Measurements from ENCODE around the gene DNMT3B.
"Not testable (repeated sequence)": the region's sequence is repeated elsewhere in the genome, so short reads cannot be mapped to it uniquely, and the experiment has no call there.

DNMT3B gene

DNA sequence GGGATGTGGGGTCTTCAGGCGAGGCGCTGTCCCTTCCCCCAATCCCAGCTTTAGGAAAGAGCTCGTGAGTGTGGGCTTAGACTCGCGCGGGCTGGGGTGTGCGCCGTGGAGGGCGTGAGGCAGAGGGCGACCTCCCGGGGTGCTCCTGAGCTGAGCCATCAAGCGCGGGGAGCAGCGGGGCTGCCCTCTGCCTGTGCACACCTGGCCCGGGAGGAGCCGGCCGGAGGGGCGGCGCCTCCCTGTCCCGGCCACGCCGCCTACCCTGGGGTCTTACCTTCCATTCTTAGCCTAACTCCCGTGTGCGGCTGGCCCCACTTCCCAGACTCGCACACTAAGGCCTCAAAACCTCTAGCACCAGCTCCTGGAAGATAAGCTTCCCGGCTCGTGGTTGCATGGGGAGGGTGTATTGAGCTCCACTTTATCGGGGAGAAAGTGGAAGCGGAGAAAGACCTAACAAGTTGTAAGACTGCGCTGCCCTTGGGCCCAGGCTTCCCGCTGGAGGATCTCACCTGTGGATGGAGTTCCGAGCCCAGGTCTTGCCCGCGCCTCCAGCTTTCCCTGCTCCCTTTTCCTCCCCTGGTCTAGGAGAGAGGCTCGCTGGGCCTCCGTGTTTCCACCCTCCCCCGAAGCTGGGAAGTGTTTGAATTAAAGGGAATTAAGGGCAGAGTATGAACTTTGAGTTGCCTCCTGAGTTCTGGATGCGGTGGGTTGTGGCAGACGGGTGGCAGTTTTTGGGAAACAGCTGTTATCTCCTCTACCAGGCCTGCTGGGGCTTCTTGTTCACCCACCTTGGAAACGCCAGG, 1.2 kb downstream of the DNMT3B start:
- DNase-seq (ENCODE audit: low spot score) = no peak

DNA sequence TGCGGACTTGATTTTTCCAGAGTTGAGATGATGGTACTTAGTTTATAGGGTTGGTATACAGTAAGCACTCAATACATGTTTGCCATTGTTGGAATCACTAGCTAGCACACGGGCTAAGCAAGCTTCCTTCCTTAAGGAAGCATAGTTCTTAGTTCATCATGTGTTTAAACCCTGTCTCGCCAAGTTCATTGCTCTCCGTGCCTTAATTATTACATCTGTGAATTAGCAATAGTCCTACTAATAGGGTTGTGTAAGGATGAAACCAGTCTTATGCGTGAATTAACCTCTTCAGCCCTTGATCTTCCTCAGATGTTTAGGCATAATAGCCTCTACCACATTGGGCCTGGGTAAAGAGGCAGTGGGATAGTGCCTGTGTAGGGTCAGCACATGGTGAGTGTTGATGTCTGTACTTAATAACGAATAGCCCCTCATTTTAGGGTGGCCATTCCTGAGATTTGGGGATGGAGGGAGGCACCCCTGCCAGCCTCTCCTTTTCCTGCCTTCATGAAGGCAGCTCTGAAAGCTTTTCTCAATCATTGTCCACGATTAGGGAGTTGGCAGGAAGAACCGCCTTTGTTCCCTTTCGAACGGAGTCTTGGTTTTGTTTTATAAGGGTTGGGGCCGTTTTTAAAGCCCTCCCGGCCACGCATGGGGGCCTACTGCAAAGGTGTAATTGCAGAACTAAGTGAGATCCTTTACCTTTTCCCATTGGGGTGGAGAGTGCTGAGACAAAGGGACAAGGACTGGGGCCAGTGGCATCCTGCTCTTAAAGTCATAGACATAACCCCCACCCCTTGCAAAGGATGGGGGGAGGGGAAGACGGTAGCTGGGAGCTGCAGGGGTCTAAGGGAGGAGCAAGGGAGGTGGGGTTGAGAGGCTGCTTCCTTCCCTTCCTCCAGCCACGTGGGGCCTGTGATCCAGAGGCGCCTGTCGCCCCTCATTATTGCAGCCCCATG, 2.1 kb downstream of the DNMT3B start:
- no peak for DNase-seq (ENCODE audit: low spot score)

DNA sequence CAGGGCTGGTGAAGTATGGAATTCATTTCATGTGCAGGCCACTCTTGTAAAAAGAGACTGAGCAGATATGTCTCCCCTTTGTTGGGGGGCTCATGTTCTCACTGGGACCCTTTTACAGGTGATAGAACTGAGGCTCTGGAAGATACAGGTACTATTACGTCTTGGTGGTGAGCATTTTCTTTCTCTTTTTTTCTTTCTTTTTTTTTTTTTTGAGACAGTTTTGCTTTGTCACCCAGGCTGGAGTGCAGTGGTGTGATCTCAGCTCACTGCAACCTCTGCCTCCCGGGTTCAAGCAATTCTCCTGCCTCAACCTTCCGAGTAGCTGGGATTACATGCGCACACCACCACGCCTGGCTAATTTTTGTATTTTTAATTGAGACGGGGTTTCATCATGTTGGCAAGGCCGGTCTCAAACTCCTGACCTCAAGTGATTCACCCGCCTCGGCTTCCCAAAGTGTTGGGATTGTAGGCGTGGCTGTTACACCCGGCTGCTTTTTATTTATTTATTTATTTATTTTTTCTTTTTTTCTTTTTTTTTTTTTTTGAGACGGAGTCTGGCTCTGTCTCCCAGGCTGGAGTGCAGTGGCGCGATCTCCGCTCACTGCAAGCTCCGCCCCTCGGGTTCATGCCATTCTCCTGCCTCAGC, 3.2 kb downstream of the DNMT3B start:
- DNase-seq (ENCODE audit: low spot score) = not testable (repeated sequence)

DNA sequence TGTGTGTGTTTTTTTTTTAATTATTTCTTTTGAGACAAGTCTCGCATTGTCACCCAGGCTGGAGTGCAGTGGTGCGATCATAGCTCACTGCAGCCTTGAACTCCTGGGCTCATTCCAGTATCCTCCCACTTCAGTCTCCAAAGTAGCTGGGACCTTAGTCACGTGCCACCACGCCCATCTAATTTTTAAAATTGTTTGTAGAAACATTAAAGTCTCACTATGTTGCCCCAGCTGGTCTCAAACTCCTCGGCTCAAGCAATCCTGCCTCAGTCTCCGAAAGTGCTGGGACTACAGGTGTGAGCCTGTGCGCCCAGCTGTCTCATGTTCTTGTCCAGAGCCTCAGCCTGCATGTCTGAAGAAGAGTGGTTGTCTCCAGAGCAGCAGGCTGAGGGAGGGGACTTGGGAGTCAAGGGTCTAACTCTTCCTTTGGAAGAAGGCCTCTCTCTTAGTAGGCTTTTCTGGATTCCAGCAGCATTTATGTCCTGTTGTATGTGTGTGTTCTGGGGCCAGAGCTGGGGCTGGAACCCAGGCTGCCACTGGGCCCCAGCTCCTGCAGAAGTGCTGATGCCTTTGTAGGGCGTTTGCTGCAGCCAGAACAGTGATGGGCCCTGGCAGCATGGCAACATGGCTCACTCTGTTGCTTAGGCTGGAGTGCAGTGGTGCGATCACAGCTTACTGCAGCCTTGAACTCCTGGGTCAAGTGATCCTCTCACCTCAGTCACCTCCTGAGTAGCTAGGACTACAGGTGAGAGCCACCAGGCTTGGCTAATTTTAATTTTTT, 5.4 kb downstream of the DNMT3B start:
- DNase-seq (ENCODE audit: low spot score) = no peak

DNA sequence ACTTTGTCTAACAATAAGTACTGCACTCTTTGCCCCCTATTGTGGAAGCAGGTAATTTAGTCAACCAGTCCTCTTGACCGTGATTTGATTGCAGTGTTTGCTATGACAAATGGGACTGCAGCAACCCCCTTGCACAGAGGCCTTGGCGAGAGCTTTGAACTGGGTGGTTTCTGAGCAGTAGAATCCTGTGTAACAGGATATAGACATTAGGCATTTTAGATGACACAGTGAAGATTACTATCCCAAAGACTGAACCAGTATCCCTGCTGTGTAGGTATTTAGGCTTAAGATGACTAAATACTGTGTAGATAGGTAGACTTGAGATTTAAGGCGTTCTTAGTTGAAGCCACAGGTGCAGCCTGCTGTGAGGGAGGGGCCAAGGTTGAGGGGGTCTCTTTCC, 9.9 kb downstream of the DNMT3B start:
- no peak for DNase-seq (ENCODE audit: low spot score)

DNA sequence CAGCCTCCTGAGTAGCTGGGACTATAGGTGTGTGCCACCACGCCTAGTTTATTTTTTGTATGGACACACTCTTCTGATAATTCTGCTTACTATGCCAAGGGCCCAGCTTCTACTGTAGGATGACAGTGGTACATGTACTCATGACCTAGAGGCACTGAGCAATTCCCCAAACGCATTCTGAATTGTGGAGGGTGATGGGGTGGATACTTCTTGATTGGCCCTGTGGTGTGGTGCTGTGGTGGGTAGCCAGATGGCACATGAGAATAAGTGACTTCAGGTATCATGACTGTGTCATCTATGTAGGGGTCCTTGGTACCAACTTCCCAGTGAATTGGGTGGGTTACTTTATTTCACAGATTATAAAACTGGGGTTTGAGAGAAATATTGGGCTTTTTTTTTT, 11.0 kb downstream of the DNMT3B start:
- no peak for DNase-seq (ENCODE audit: low spot score)

DNA sequence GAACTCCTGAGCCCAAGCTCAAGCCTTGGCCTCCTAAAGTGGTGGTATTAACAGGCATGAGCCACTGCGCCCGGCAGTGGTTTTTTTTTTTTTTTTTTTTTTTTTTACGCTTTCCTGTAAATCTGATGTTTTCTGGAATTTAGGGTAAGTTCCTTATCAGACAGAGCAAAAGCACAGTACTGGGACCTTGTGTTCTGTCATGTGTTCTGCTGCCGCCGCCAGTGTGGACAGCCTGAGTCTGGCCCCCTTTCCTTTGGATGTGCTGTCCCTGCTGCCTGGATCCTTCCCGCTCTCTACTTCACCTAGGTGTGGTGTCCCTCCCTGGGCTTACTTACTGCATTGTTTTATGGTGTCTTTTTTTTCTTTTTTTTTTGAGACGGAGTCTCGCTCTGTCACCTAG, 11.7 kb downstream of the DNMT3B start:
- no peak for DNase-seq (ENCODE audit: low spot score)

DNA sequence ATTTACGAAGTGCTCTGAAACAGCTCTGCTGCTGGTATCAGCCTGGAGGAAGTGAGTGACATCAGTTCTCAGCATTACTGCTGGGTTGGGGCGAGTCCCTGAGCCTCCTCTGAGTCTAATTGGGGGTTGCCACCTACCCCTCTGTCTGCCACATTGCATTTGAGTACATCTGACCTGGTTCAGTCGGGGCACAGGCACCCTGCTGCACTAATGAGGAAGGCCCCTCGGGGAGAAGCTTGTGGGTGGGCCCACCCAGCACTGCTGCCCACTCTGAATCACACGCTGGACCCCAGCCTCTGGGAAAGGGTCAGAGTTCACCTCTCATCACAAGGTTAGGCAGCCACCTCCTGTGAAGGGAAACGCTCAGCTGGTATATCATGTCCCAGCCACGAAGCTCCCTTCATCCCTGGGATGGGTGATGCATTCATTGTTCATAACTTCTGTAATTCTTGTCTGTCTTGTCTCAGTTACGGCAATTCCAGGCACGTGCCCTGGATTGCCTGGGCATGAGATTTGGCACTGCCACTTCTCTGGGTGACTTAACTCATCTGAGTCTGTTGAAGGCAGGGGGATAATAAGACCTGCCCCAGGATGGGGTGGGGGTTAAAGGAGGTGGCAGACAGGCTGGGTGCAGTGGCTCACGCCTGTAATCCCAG, 13.3 kb downstream of the DNMT3B start:
- DNase-seq (ENCODE audit: low spot score) = no peak

DNA sequence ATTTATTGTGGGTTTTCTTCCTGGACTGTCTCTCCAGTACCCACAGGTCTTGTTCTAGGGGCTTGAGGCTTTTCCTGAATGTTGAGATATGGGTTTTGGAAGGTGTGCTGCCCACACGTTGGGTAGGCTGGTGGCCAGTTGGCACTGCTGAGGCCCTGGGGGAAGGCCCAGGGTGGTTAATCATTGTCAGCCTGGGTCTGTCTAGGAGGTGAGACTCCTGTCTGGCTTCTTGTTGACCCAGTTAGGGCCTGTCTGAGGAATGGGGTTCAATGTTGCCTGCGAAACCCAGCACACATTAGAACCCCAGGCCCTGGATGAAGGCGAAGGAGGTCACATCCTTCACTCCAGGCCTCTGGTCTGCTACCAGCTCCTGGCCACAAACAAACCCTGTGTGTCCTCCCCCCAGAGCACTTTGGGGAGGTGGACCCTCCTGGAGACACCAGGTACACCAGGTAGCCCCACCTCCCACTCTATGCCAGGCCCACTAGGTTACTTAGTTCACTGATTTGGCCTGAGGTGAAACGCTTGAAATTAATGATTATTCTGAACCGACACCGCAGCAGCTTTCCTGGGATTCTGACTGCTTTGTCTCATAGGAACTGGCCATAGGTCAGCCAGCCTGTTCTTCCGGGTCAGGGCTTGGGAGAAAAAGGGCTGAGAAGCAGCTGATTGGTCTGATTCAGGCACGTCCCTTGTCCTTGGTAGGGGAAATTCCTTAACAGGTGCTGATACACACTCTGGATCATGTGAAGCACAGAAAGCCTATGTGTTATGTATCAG, 15.2 kb downstream of the DNMT3B start:
- no peak for DNase-seq (ENCODE audit: low spot score)

DNA sequence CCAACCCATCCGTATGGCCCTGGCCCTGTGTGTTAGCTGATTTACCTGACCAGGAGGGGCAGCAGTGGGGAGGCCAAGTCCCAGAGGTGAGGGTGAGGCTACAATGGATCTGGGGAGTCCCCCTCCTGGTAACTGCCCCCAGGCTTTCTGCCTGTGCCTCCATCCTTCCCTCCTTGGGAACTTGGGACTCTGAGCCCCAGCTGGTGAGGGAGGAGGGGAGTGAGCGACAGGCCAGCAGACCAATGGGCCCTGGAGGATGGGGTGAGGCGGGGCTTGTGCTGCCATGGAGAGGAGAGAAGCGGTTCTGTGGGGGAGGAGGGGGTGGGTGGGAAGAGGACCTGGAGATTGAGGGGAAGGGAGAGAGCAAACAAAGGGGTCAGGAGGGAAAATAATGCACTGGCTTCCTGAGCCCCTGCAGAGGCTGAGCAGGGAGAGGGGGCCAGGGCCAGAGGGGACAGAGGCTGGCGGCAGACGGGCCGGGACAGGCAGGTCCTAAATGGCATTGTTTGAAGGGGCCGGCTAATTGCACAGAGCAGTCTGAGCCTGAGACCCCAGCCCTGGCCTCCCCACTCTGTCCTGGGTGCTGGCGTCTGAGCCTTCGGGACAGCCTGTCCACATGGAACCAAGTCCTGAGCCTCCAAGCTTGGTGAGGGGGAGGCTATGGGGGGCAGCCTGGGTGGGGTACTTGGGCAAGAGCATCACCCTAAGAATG, 17.5 kb downstream of the DNMT3B start:
- peak; percentile 6 for DNase-seq (ENCODE audit: low spot score)

DNA sequence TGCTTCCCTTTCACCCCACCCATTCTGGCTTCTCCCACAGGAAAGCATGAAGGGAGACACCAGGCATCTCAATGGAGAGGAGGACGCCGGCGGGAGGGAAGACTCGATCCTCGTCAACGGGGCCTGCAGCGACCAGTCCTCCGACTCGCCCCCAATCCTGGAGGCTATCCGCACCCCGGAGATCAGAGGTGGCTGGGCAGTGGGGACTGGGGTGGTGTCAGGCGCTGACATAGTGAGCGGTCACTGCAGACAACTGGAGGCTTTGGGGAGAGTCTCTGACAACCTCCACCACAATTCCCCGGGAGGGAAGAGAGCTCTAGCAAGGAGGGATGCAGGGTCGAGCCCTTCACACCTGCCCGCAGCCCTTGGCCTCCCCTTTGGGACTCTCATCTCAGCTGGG, 18.1 kb downstream of the DNMT3B start:
- DNase-seq (ENCODE audit: low spot score) = no peak

DNA sequence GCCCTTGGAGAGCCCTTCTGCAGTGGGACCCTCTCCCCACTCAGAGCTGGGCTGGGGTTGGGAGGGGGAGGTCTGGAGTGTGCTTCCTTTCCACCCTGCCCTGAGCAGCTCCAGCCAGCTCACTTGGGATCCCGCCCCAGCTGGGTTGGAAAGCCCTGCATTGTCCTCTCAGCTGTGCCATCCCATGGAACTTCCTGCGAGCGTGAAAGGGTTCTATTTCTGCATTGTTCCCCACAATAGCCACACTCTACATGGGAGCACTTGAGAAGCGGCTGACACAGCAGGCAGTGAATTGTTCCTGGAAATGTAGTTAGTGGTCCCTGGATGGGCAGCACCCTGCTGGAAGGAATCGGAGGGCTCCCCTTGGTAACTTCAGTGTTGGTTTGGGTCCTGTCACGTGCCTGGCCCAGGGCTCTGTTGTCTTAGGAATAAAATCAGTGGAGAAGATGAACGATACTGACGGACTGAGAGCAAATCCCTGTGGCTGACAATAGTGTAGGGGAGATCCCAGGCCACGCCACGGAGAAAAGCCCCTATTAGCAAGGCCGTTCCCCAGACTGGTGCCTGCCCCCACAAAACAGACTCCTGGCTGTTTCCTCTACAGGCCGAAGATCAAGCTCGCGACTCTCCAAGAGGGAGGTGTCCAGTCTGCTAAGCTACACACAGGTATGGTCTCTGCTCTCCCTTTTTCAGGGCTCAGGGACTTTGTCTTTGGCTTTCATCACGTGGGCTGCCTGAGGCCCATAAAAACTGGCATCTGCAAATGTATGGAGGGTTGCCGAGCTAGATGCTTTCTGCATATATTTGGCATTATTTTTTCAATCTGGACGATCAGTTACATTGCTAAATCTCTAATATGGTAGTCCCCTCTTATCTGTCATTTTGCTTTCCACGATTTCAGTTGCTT, 18.8 kb downstream of the DNMT3B start:
- DNase-seq (ENCODE audit: low spot score) = no peak

DNA sequence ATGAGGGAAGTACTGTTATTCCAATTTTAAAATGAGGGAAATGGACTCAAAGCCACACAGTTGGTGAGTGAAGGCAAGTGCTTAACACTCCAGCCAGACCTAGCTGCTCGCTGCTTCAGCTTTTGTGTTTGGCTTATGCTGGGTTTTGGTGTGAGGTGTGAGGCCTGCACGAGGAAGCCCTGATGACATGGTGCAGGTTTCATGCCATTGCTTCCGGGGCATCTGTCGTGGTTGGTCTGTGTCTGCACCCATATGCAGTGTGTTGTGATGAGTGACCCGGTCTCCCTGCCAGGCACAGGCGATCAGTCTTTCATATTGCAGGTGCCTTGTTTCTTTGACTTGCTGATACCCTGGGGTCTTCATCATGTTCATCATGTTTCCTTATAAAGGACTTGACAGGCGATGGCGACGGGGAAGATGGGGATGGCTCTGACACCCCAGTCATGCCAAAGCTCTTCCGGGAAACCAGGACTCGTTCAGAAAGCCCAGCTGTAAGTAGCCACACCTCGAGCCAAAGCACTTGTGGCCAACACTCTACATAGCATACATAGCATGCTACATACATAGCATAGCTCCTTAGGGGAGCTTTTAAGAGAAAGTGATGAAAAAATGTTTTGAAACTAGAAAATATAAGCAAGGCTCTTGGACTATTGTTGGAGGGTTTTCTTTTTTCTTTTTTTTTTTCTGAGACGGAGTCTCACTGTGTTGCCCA, 22.3 kb downstream of the DNMT3B start:
- DNase-seq (ENCODE audit: low spot score) = no peak

DNA sequence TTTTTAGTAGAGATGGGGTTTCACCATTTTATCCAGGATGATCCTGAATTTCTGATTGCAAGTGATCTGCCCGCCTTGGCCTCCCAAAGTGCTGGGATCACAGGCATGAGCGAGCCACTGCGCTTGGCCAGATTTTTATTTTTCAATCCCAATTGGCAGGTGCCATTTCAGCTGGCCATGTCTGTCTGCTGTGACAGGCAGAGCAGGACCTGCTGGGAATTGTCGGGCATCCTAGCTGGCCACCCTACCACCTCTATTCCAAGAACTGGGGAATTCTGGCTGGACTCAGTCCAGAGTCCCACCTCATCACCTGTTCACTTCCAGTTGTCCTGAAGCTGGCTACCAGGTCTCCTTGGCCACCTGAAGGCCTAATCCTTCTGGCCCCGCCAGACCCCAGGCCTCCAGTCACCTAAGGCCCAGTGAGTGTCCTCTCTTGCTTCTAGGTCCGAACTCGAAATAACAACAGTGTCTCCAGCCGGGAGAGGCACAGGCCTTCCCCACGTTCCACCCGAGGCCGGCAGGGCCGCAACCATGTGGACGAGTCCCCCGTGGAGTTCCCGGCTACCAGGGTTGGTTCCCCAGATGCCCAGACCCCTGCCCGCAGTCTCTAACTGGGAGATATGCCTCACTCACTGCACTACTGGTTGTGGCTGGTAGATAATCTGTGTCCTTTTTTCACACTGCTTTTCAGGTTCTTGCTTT, 24.0 kb downstream of the DNMT3B start:
- no peak for DNase-seq (ENCODE audit: low spot score)

DNA sequence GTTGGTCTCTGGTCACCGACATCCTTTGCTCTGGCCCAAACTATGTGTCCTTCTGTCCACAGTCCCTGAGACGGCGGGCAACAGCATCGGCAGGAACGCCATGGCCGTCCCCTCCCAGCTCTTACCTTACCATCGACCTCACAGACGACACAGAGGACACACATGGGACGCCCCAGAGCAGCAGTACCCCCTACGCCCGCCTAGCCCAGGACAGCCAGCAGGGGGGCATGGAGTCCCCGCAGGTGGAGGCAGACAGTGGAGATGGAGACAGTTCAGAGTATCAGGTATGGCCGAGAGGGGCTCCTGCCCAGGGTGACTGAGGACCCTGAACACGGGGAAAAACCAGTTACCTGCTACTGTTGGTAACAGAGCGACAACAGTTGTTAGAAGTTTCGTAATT, 25.0 kb downstream of the DNMT3B start:
- DNase-seq (ENCODE audit: low spot score) = no peak

DNA sequence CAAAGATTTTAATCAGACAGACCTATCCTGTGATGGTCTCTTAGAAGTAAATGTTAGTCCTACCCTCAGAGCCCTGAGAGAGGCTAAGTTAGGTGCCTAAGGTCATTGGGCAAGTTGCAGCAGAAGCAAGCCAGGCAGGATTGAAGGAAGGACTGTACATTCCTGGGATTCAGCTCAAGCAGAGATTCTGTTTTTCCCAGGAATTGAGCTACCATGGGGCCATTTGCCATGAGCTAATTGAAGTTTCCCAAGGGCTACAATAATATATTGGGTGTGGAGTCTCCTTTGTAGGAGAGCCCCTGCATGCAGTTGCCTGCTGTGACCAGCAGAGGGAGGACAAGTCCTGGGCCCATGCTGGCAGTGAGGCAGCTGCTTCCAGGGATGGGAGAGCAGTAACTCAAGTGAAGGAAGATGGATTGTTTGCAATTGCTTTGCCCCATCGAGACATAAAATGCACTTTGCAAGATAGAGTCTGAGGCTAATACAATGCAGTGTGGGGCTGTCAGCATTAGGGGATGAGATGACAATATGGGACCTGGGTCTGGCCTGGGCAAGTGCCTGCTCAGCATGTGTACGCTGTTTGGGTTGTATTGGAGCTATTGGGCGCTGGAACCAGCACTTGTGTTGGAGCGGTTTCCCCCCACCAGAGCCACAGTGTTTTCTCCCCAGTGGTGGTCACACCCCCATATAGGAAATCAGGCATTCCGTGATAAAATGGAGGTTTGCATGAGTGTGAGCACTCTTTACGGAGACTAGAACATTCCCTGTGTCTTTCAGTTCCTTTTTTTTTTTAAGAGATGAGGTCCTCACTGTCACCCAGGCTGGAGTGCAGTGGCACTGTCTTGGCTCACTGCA, 27.9 kb downstream of the DNMT3B start:
- peak; percentile 81 for DNase-seq (ENCODE audit: low spot score)

DNA sequence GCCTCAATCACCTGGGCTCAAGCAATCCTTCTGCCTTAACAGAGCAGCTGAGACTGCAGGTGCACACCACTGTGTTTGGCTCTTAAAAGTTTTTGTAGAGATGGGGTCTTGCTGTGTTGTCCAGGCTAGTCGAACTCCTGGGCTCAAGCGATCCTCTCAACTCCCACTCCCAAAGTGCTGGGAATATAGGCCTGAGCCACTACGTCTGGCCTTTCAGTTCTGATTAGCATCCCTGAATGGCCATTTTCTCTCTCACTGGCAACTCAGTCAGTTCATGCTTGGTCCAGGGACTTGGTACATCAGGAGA, 28.5 kb downstream of the DNMT3B start:
- DNase-seq (ENCODE audit: low spot score) = no peak

Measured in cerebellar cortex (tissue), 1 donor.